H1 (cell line): ENCODE measurements around the gene SV2A. TPM values are rescaled to one million over a fixed set of nuclear protein-coding genes. Genes with fewer than 3 reads are reported as not detected.

Experiments used
- CTCF ChIA-PET: fragments of 300-600 bp; sonication (Branson Sonifier 250); formaldehyde crosslinking; loops from one replicate; lab custom pipeline; 2021; ENCODE audit not compliant: partially characterized antibody; lab: Charles Lee
- POLR2A ChIA-PET: fragments of 300-600 bp; sonication (Branson Sonifier 250); formaldehyde crosslinking; loops from one replicate; lab custom pipeline; 2021; ENCODE audit warnings: inconsistent platforms; ENCODE audit not compliant: partially characterized antibody; lab: Charles Lee
- DNase-seq, 2 experiments: peaks; one replicate each; pipeline versions ENCODE4 v3.0.0 to v3.0.0-alpha.2; 2010 to 2022; ENCODE audit warnings: low spot score in 2 of 2, low read depth in 1 of 2, mixed read lengths in 1 of 2
- FAIRE-seq: peaks from 2 replicates; lab custom pipeline; 2011; peaks lifted over from hg19 to GRCh38; lab: Jason Lieb, UNC
- H2AFZ ChIP-seq: 2 replicates; pipeline ENCODE4 v1.8.1; 2012; ENCODE audit warnings: low read length, inconsistent platforms
- H2AK5ac ChIP-seq: 2 replicates; pipeline ENCODE4 v1.6.1; 2013; ENCODE audit warnings: low read depth, low read length
- H2BK120ac ChIP-seq: replicated peaks from 2 replicates; pipeline ENCODE3; 2013; ENCODE audit warnings: low read depth, low read length, inconsistent platforms
- H2BK12ac ChIP-seq: 2 replicates; pipeline ENCODE4 v1.6.1; 2013; ENCODE audit warnings: low read depth, low read length
- H2BK15ac ChIP-seq: 2 replicates; pipeline ENCODE4 v1.6.1; 2013; ENCODE audit warnings: low read length
- H2BK20ac ChIP-seq: 2 replicates; pipeline ENCODE4 v1.6.1; 2013; ENCODE audit warnings: low read length
- H2BK5ac ChIP-seq: 2 replicates; pipeline ENCODE4 v1.6.1; 2013; ENCODE audit warnings: low read depth, low read length
- H3K14ac ChIP-seq: 2 replicates; pipeline ENCODE4 v1.6.1; 2013; ENCODE audit warnings: inconsistent platforms; ENCODE audit not compliant: insufficient read length
- H3K18ac ChIP-seq: 2 replicates; pipeline ENCODE4 v1.6.1; 2013; ENCODE audit warnings: low read length; ENCODE audit errors: extremely low read depth
- H3K23ac ChIP-seq: 2 replicates; pipeline ENCODE4 v1.6.1; 2013; ENCODE audit warnings: inconsistent platforms; ENCODE audit not compliant: insufficient read length
- H3K23me2 ChIP-seq: 2 replicates; pipeline ENCODE4 v1.6.1; 2013; ENCODE audit warnings: low read depth, low read length
- H3K27ac ChIP-seq: 2 replicates; pipeline ENCODE4 v1.6.1; 2011; ENCODE audit warnings: low read depth, low read length, inconsistent platforms
- H3K27me3 ChIP-seq, 4 experiments: replicated peaks in 1 of 4; 1 replicate in 1 of 4; 2 replicates in 3 of 4; pipeline versions ENCODE4 v1.6.1 to v1.8.1; 2011 to 2013; ENCODE audit warnings: low read length in 3 of 4, mild to moderate bottlenecking in 3 of 4, inconsistent platforms in 2 of 4, mixed read lengths in 2 of 4, moderate library complexity in 1 of 4; ENCODE audit not compliant: control insufficient read depth in 3 of 4, insufficient read depth in 3 of 4; ENCODE audit errors: extremely low read depth in 1 of 4
- H3K36me3 ChIP-seq, 4 experiments: 2 replicates each; pipeline versions ENCODE4 v1.6.1 to v1.8.1; 2011 to 2013; ENCODE audit warnings: mild to moderate bottlenecking in 4 of 4, low read length in 3 of 4, moderate library complexity in 2 of 4, control low read depth in 1 of 4, inconsistent platforms in 1 of 4; ENCODE audit not compliant: insufficient read depth in 4 of 4, control insufficient read depth in 2 of 4
- H3K4ac ChIP-seq: replicated peaks from 2 replicates; pipeline ENCODE3; 2013; ENCODE audit warnings: low read length, low read depth, mixed read lengths, inconsistent platforms; ENCODE audit not compliant: insufficient read length
- H3K4me1 ChIP-seq, 4 experiments: replicated peaks in 1 of 4; 1 replicate in 1 of 4; 2 replicates in 3 of 4; pipeline versions ENCODE4 v1.6.1 to v1.8.1; 2011 to 2013; ENCODE audit warnings: low read length in 3 of 4, inconsistent platforms in 2 of 4, mixed read lengths in 1 of 4; ENCODE audit not compliant: insufficient read depth in 4 of 4, control insufficient read depth in 3 of 4
- H3K4me2 ChIP-seq, 2 experiments: 2 replicates each; pipeline versions ENCODE4 v1.6.1 to v1.8.1; 2011 to 2013; ENCODE audit warnings: low read depth in 2 of 2, low read length in 2 of 2, control low read depth in 1 of 2, inconsistent platforms in 1 of 2, mild to moderate bottlenecking in 1 of 2; ENCODE audit not compliant: insufficient read depth in 1 of 2
- H3K4me3 ChIP-seq, 4 experiments: fragments of 200-600, 300-600 bp in 1 of 4; sonication (generic), shearing (Covaris generic), sonication (Bioruptor Twin) in 1 of 4; 2 replicates each; pipeline versions ENCODE4 v1.5.1 to v1.8.1; 2011 to 2016; ENCODE audit warnings: low read length in 4 of 4, low read depth in 3 of 4, control low read depth in 2 of 4, inconsistent platforms in 2 of 4, mild to moderate bottlenecking in 2 of 4, mixed read lengths in 1 of 4, moderate library complexity in 1 of 4; ENCODE audit not compliant: insufficient read depth in 2 of 4; ENCODE audit errors: extremely low read depth in 1 of 4
- H3K56ac ChIP-seq: replicated peaks from 2 replicates; pipeline ENCODE3; 2013; ENCODE audit warnings: low read depth, mild to moderate bottlenecking, mixed read lengths, low read length, inconsistent platforms; ENCODE audit not compliant: insufficient read length
- H3K79me1 ChIP-seq: 2 replicates; pipeline ENCODE4 v1.6.1; 2013; ENCODE audit warnings: low read depth, low read length, control low read depth
- H3K79me2 ChIP-seq, 2 experiments: 2 replicates each; pipeline versions ENCODE4 v1.6.1 to v1.8.1; 2012 to 2013; ENCODE audit warnings: low read length in 2 of 2, mild to moderate bottlenecking in 2 of 2, inconsistent platforms in 1 of 2; ENCODE audit not compliant: insufficient read depth in 2 of 2, control insufficient read depth in 1 of 2
- H3K9ac ChIP-seq, 4 experiments: replicated peaks in 1 of 4; 1 replicate in 1 of 4; 2 replicates in 3 of 4; pipeline versions ENCODE4 v1.6.1 to v1.8.1; 2011 to 2013; ENCODE audit warnings: low read depth in 3 of 4, low read length in 3 of 4, control low read depth in 2 of 4, mild to moderate bottlenecking in 2 of 4, moderate library complexity in 2 of 4, inconsistent platforms in 1 of 4; ENCODE audit errors: extremely low read depth in 1 of 4
- H3K9me3 ChIP-seq, 2 experiments: 2 replicates each; pipeline versions ENCODE4 v1.6.1 to v1.8.1; 2012 to 2013; ENCODE audit warnings: mild to moderate bottlenecking in 2 of 2, moderate library complexity in 2 of 2, control low read depth in 1 of 2, inconsistent platforms in 1 of 2, low read depth in 1 of 2, low read length in 1 of 2, mixed read lengths in 1 of 2; ENCODE audit not compliant: insufficient read depth in 2 of 2
- H4K20me1 ChIP-seq, 2 experiments: replicated peaks in 1 of 2; 2 replicates each; pipeline versions ENCODE3 to v1.8.1; 2011 to 2013; ENCODE audit warnings: inconsistent platforms in 2 of 2, low read length in 2 of 2, mild to moderate bottlenecking in 1 of 2; ENCODE audit not compliant: insufficient read depth in 2 of 2, control insufficient read depth in 1 of 2
- H4K5ac ChIP-seq: 2 replicates; pipeline ENCODE4 v1.6.1; 2013; ENCODE audit warnings: low read length, low read depth, mixed read lengths, inconsistent platforms; ENCODE audit not compliant: insufficient read length
- H4K8ac ChIP-seq: 2 replicates; pipeline ENCODE4 v1.8.0; 2013; ENCODE audit warnings: mild to moderate bottlenecking, moderate library complexity, low read length, inconsistent platforms; ENCODE audit not compliant: insufficient read depth; ENCODE audit errors: extremely low read depth
- H4K91ac ChIP-seq: replicated peaks from 2 replicates; pipeline ENCODE3; 2013; ENCODE audit warnings: low read length, mixed read lengths, inconsistent platforms; ENCODE audit not compliant: insufficient read length
- BACH1 ChIP-seq: IDR thresholded peaks from 2 replicates; pipeline ENCODE4 v1.6.1; 2012; ENCODE audit warnings: low read length, improper control_type of control experiment
- CHD2 ChIP-seq: IDR thresholded peaks from 2 replicates; pipeline ENCODE4 v1.6.1; 2012; ENCODE audit warnings: low read length, improper control_type of control experiment
- CREB1 ChIP-seq: IDR thresholded peaks from 2 replicates; pipeline ENCODE4 v1.6.1; 2012; ENCODE audit warnings: inconsistent platforms
- EGR1 ChIP-seq: IDR thresholded peaks from 2 replicates; pipeline ENCODE4 v1.6.1; 2011; ENCODE audit warnings: low read depth, low read length, borderline replicate concordance
- EZH2 ChIP-seq: fragments of 200-600 bp; sonication (generic); IDR thresholded peaks from 2 replicates; pipeline ENCODE4 v1.7.1; 2012; ENCODE audit warnings: low read depth, mild to moderate bottlenecking, moderate library complexity, low read length, inconsistent platforms; ENCODE audit not compliant: severe bottlenecking
- JUN ChIP-seq: IDR thresholded peaks from 2 replicates; pipeline ENCODE4 v1.6.1; 2011; ENCODE audit warnings: low read depth, mild to moderate bottlenecking, improper control_type of control experiment, low read length
- KDM5A ChIP-seq: fragments of 200-600 bp; IDR thresholded peaks from 2 replicates; pipeline ENCODE4 v1.7.1; 2012; ENCODE audit warnings: mild to moderate bottlenecking, low read length, inconsistent platforms, mixed read lengths
- MAFK ChIP-seq: IDR thresholded peaks from 2 replicates; pipeline ENCODE4 v1.6.1; 2012; ENCODE audit warnings: low read depth, mild to moderate bottlenecking, improper control_type of control experiment, low read length
- NANOG ChIP-seq: IDR thresholded peaks from 2 replicates; pipeline ENCODE4 v1.6.1; 2011; ENCODE audit warnings: low read length, low read depth, mild to moderate bottlenecking, inconsistent platforms; ENCODE audit not compliant: insufficient read depth, poor library complexity, severe bottlenecking
- SAP30 ChIP-seq: fragments of 300-600 bp; sonication (generic); IDR thresholded peaks from 2 replicates; pipeline ENCODE4 v1.7.1; 2012; ENCODE audit warnings: low read length, moderate library complexity, mild to moderate bottlenecking, inconsistent platforms; ENCODE audit not compliant: insufficient read depth, insufficient replicate concordance
- SP2 ChIP-seq: IDR thresholded peaks from 2 replicates; pipeline ENCODE4 v1.6.1; 2012; ENCODE audit warnings: mild to moderate bottlenecking, low read length, inconsistent platforms
- WGBS, 2 experiments: shearing (Covaris generic) in 1 of 2; methylation state at CpG; one replicate each; pipeline versions ENCODE4 v1.1.6 to v1.1.7; 2013 to 2015; ENCODE audit warnings: low lambda C conversion rate in 2 of 2, mixed read lengths in 2 of 2, inconsistent platforms in 1 of 2, low coverage in 1 of 2, missing lambda C conversion rate in 1 of 2; ENCODE audit not compliant: insufficient replicate concordance in 2 of 2, insufficient coverage in 1 of 2, insufficient read length in 1 of 2; ENCODE audit errors: extremely low coverage in 1 of 2, missing lambda C conversion rate in 1 of 2; 5-methylcytosine and 5-hydroxymethylcytosine counted together
- polyA plus RNA-seq, 7 experiments: library from polyadenylated mRNA; depleted of rRNA in 3 of 7; stranded (reverse) in 5 of 7; unstranded in 2 of 7; fragments of >200 nt in 5 of 7; fragments of 200-250 nt in 2 of 7; gene quantifications; 1 replicate in 5 of 7; 2 replicates in 1 of 7; 4 replicates in 1 of 7; pipeline versions ENCODE4 v1.2.1 to v1.2.3, GENCODE V29; 2011 to 2013; ENCODE audit warnings: missing spikeins in 2 of 7, mixed read lengths in 2 of 7
- total RNA-seq: library from RNA; stranded (reverse); fragmentation: NEBNext Ultra II Directional; extraction: Animal tissue kit (Norgen Biotek cat#: 25700); gene quantifications from 2 replicates; pipeline ENCODE4 v1.2.1, GENCODE V29; 2021

The SV2A gene
- total and polyA plus RNA-seq, 2 of the 8 experiments (the other 6 are each of a cell fraction or from before 2014, with no cell fraction given) = 41.8 to 51.8 TPM

DNA sequence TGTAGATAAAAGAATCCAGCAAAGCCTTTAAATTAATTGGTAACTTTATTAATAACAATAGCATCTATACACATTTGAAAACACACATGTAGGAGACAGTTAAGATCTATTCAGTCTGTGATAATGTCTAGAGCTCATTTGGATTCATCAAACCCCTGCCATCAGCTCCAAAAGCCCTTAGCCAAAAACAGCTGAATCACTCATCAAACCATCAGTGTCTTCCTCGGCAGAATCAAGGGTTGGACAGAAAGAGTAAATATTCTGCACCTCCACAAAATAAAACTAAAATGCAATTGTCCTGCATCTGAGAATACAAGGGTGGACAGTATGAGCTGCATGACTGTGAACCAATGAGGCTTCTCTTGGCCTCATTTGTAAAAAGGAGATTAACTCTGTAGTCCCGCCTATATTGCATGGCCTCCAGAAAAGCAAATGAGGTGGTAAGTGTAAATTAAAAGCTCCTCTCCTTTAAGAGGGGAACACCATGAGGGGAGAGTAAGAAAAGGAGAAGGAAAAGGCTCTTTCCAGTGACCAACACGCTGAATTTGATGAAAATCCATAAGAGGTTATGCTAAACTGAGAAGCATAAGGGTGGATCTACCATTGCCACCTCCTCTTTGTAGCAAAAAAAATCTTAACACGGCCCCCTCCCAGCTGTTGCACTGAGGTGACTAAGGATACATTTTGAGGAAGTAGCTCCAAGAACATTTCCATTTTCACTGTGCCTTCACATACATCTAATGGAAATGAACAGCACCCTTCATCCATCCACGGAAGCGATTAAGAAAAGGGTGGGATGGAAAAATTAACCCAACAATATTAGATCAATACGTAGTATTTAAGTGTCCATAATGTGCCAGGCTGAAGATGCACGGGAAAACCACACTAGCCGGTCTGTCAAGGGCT lies 33.0 kb downstream of the SV2A start:
- ChIA-PET POLR2A (interaction anchor here (0.7 to 8.5 kb wide), 18 partner anchors 9 to 302 kb away, joined by 3 to 278 read pairs (median 10); partner anchors contain the start of genes BOLA1, MTMR11, OTUD7B and SV2A), CTCF (interaction anchor here (0.8 kb wide), 1 partner anchor 77 kb away, joined by 4 read pairs; no protein-coding TSS in a partner anchor)
- TF ChIP-seq NANOG (no peak), SP2 (no peak), MAFK (no peak), KDM5A (no peak), EGR1 (no peak), EZH2 (no peak), JUN (no peak), CHD2 (no peak), BACH1 (no peak), SAP30 (no peak), CREB1 (no peak)

More for the DNA sequence above, 33.0 kb downstream of the SV2A start:
- H4K5ac ChIP-seq = peak overlapping the region; percentile 4
- H2BK20ac ChIP-seq = no peak overlapping the region; the same call in 1 of the 2 replicates
- peak overlapping the region; percentile 55 to 98 (median 92) for H3K9ac ChIP-seq
- 0 out of 2 replicates have a peak overlapping the region, but pooled peaks have one; percentile 9 for H2BK15ac ChIP-seq
- H4K8ac ChIP-seq = no peak overlapping the region
- peak overlapping the region; percentile 73 for H3K56ac ChIP-seq
- H4K91ac ChIP-seq = peak overlapping the region; percentile 61
- peak overlapping the region; percentile 63 for H3K4ac ChIP-seq
- peak overlapping the region; percentile 53; the same call in 1 of the 2 replicates for H2BK5ac ChIP-seq
- no peaks in the 10 kb centered on the region for H3K27me3 ChIP-seq
- peak overlapping the region; percentile 70 to 86 (median 78); a peak in 7 of 8 replicates for H3K4me3 ChIP-seq
- WGBS, 2 experiments = 17% methylated on average over 9 of the region's 9 CpGs; no CpG with 5 or more reads in 1 of the 2 experiments
- no peak overlapping the region for H2BK120ac ChIP-seq
- H3K9me3 ChIP-seq = no peaks in the 10 kb centered on the region
- no peak overlapping the region for H3K14ac ChIP-seq
- H3K79me1 ChIP-seq = peaks cover 3% of the 10 kb centered on the region; the same call in 1 of the 2 replicates
- 0 out of 4 replicates have a peak, but pooled peaks cover 0 to 4% of the 10 kb centered on the region in 2 experiments for H3K79me2 ChIP-seq
- DNase-seq (no peak), FAIRE-seq (no peak)
- no peak overlapping the region for H2AK5ac ChIP-seq
- no peaks in the 10 kb centered on the region for H3K36me3 ChIP-seq
- H3K27ac ChIP-seq = peak overlapping the region; percentile 41
- peaks cover 0 to 5% (median 0%) of the 10 kb centered on the region in 4 experiments; a peak in 4 of 7 replicates for H3K4me1 ChIP-seq
- H2BK12ac ChIP-seq = no peak overlapping the region
- no peak overlapping the region for H2AFZ ChIP-seq
- peak overlapping the region; percentile 7; the same call in 1 of the 2 replicates for H3K18ac ChIP-seq
- H3K23me2 ChIP-seq = peaks cover 21% of the 10 kb centered on the region
- peak overlapping the region; percentile 83 to 87 for H3K4me2 ChIP-seq
- H3K23ac ChIP-seq = no peak overlapping the region
- H4K20me1 ChIP-seq = no peaks in the 10 kb centered on the region
